ENCODE results near the gene HTR4. TPM values are rescaled to one million over a fixed set of nuclear protein-coding genes. Genes with fewer than 3 reads are reported as not detected.

The HTR4 gene
- total RNA-seq, 1 experiment from 2014 or later: not detected

DNA sequence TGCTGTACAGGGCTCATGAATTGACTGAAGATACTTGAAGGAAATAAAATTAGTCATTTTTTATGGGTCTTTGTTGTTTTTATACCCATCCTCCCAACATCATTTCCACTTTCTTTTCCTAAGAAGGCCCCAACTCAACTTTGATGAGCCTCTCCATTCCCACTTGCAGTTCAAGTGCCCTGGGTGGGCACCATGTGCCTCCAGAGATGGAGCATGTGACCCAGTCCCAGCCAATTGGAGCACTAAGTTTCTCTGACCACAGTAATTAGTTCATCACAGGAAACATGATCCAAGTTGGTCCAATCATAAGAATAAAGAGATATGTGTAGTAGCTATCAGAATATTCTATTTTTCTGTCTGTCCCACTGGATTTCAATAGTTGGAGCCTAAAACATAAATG is 46.9 kb downstream of the HTR4 start:
- DNase-seq (ENCODE audit: low spot score): no peak

DNA sequence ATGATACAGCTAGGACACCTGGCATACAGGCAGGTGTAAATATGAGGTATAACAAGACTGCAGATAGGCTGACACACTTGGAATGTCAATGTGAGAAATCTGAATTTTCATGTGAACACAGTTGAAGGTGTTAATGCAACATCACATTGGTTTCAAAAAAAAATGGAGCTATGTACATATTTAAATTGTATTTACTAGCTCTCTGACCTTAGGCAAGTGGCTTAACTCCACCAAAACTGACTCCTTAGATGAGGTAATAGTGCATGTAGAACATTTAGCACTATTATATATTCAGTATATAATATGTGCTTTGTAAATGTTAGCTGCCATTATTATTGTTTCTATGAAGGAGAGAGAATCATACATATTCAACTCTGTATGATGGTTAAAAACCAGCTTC is 48.0 kb downstream of the HTR4 start:
- DNase-seq (ENCODE audit: low spot score): no peak

DNA sequence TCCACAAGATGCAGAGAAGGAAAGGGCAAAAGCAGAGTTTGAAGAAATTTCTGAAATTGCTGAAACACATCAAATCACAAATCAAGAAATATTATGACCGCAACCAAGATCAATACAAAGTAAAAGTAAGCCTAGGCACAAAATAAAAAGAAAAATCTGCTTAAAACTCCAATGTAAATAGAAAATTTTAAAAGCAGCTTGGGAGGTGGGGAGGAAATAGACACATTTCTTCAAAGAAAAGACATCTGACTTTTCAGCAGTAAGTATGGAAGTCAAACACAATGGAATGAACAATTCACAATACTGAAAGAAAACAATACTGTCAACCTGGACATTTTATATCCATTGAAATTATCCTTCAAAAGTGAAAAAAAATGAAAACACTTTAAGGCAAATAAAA is 55.1 kb downstream of the HTR4 start:
- DNase-seq (ENCODE audit: low spot score): no peak

DNA sequence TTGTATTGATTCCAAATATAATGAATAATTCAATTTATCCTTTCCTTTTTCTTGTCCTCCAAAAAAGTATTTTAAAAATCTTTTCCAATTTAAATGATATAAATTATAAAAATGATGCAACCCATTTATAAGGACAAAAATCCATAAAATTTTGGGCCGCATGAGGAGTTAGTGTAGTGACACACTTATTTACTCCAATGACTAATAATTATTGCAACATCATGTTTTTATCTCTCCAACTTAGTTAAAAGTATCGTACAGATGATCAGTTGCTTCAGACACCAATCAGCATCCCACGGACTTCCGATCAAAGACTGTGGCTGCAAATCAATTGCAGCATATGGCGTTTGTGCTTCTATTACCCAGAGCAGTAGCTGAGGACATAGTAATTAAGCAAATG is 58.6 kb downstream of the HTR4 start:
- DNase-seq (ENCODE audit: low spot score): no peak

DNA sequence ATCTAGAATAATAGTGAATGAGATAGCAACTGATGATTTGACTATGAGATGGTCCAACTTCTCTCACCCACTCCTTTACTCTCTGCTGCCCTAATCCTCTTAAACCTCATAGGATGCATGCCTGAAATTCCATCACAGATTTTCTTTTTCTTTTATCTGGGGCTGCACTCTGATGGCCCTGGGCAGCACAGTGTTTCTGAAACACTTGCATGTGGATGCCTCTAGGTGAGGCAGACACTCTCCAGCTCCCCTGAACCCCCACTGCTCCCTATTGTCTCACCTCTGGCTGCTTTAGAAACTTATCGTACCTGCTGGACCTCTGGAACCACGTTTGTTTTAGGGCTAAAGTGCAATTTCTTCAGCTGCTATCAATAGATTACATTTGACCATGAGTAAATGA is 67.5 kb downstream of the HTR4 start:
- DNase-seq (ENCODE audit: low spot score): no peak

DNA sequence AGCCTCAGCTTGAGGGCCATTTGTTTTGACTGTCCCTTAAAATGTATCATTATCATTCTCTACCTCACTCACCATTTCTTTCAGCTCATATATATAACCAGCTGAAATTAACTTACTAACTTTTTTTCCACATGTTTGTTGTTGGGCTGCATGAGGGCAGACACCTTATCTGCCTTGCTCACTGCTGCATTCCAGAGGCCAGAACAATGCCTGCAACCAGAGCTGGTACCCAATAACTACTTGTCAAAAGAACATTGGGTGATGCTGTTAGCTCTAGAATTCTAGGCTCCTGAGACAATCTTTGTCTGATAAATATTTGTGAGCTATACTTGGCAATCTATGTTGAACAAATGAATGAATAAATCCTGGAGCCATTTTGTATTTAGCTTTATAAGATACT is 68.3 kb downstream of the HTR4 start:
- DNase-seq (ENCODE audit: low spot score): no peak

DNA sequence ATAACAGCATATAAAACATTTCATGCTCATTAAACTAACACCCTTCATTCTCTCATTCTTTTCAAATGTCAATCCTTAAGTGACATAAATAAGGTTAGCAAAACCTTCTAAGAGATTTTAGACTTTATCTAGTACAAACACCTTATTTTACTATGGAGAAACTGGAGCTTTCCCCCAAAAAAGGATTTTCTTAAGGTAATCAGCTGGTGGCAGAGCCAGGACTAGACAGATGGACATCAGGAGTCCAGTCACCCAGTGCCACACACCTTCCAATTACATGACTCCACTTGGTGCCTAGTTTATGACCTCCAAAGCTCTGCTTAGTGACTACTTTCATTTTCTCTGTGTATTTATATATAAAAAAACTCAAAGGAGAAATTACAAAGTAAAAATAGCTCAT is 70.2 kb downstream of the HTR4 start:
- DNase-seq (ENCODE audit: low spot score): no peak

DNA sequence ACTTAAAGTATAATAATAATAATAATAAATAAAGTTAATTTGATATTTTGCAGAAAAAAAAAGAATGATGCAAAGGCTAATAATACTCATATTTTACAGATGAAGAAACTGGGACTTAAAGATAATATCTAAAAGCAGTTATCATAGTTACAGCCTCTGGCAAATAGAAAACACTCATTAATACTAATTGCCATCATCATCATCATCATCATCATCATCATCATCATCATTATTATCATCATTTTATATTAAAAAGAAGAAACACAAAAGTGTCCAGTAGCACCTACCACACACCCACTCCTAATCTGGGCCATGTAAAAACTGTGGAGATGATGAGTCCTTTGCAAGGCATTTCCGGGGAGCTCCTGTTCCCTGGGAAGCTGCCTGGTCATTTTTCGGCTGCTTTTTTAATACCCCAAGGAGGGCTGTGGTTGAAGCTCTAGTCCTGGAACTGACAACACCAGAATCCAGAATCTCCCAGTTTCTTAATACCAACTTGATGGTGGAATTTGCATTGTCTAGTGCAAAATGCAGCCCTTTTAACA is 70.8 kb downstream of the HTR4 start:
- DNase-seq (ENCODE audit: low spot score): no peak

DNA sequence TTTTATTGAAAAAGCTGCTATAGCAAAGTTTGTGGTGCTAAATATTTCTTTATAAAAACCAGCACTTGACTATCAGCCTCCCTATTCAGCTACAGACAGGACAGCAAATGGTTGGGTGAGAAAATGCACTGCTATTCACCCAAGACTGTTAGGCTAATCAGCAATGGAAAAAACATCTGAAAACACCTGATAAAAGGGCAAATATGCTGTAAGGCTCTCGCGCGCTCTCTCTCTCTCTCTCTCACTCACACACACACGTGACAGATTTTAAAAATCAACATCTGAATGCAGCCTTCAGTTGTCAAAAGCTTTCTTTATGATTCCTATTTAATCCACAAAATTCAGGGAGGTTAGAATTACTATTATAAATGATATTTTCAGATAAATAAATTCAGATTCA is 80.2 kb downstream of the HTR4 start:
- no peak for DNase-seq (ENCODE audit: low spot score)

DNA sequence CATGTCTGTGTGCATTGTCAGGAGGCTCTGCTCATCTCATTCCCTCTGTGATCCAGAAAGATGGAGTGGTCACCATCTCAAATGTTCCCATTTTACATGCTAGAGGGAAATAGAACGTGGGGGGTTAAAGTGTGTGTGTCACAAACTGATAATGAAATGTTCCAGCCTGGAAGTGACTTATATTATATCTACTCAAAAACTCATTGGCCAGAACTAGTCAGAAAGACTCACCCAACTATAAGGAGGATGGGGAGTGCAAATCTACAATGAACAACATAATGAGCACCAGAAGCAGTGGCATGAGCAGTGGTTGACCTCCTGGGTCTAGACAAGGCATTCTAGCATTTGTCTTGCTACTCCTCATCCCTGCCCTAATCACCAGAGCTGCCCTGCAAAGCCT is 81.0 kb downstream of the HTR4 start:
- no peak for DNase-seq (ENCODE audit: low spot score)

DNA sequence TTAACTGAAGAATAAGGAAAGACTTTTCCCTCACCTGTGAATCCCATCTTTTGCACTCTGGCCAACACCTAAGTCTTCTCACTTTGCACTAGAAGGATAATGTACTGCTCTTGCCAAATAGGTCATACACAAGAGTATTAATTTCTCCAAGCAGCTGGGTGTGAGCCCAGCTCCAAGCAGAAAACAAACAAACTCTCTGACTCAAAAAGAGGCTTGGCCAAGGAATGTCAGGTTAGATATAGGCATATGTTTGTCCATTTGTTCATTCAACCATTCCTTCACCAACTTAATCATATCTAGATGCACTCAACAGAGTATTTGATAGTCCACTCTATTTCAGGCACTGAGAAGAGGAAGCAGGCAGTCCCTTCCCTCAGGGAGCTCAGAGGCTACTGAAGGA is 84.4 kb downstream of the HTR4 start:
- DNase-seq (ENCODE audit: low spot score): no peak

DNA sequence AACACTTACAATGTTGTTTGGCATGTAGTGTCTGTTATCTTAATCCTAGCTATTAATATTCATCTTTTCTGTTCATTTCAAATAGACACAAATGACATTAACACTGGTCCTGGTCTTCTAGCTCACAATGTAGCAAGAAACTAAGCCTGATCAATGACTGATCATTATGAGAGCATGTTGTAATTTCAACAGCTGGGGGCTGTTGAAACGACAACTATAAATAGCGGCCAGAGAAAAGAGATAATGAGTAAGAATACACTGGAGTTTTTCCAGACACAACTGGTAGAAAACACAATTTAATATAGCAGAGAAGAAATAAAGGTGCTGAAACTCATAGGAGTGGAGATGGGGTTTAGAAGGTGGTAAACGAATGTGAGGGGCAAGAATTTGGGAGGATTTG is 89.2 kb downstream of the HTR4 start:
- no peak for DNase-seq (ENCODE audit: low spot score)

DNA sequence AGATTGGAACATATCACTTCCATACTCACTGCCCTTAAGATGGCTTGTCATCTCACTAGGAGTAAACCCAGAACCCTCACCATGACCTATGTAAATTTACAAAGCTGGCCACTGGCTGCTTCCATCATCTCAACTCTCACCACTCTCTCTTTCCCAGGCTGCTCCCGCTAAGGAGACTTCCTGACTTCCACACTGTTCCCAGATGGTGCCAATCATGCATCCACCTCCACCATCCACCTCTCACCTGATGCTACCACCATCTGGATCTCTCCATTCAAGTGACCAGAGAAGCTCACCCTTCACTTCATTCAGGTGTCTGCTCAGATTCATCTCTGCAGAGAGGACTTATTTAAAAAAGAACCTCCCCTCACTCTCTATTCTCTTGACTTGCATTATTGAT is 91.3 kb downstream of the HTR4 start:
- DNase-seq (ENCODE audit: low spot score): no peak

DNA sequence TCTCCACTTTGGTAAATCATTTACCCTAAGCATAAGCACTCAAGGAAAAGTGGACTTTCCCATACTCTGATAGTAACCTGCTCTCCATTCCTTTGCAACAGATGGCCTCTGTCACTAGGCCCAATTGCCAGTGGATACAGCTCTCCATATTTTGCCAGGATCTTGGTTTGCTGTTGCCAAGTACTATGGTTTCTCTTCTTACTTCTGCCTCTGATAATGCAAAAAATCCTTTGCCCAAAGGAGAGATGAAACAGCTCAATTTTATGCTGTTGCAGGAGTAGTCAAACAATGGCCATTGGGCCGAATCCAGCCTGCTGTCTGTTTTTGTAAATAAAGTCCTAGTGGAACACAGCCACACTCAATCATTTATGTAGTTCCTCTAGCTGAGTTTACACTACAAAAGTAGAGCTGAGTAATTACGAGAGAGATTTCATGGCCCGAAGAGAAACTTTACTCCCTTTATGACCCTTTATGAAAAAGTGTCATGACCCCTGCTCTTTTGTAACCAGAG is 92.5 kb downstream of the HTR4 start:
- no peak for DNase-seq (ENCODE audit: low spot score)

DNA sequence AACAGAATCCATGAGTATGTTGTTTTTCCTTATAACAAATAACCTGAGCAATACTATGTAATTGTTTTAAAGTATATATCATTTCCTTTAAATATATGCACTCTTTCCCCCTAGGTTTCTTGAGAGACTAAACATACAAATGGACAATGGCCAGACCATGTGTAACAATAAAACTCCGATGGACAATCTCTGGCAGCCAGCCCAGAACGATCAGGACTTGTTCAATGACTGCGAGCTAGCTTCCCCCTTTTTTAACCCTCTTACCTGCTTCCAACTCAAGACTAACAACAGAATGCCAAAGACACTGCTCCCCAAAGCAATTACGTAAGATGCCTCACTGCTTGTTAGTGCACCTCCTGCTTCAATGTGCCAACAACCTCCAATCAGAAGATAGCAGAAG is 94.9 kb downstream of the HTR4 start:
- no peak for DNase-seq (ENCODE audit: low spot score)

DNA sequence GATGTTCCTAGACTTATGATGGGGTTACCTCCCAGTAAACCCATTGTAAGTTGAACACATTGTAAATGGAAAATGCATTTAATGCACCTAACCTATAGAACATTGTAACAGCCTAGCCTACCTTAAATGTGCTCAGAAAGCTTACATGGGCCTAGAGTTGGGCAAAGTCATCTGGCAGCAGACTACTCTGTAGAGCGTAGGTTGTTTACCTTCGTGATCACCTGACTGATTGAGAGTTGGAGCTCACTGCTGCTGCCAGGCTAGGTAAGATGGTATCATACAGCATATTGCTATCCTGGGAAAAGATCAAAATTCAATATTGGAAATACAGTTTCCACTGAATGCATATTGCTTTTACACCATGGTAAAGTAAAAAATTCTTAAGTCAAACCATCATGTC is 95.4 kb downstream of the HTR4 start:
- no peak for DNase-seq (ENCODE audit: low spot score)

DNA sequence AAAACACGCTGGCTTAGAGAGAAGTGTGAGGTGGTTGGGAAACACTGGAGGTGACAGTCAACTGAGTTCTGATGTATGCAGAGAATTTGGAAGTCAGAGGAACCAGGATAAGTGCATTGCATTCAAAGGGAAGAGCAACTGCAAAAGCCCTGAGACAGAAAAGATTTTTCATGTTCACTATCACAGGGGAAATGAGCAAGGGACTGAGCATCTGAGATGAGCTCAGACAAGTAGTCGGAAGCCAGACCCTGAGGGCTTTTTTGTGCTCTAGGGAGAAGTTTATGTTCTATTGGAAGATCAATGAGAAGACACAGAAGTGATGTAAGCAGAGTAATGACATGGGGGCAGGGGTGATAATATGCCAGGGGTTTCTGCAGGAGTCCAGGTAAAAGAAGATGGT is 97.5 kb downstream of the HTR4 start:
- no peak for DNase-seq (ENCODE audit: low spot score)

DNA sequence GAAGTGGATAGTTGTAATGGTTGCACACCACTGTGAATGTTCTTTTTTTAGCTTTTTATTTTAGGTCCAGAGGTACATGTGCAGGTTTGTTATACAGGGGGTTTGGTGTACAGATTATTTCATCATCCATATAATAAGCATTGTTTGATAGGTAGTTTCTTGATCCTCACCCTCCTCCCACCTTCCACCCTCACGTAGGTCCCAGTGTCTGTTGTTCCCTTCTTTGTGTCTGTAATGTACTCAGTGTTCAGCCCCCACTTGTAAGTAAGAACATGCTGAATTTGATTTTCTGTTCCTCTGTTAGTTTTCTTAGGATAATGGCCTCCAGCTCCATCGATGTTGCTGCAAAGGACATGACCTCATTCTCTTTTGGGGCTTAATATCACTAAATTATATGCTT is 99.7 kb downstream of the HTR4 start:
- DNase-seq (ENCODE audit: low spot score): no peak

DNA sequence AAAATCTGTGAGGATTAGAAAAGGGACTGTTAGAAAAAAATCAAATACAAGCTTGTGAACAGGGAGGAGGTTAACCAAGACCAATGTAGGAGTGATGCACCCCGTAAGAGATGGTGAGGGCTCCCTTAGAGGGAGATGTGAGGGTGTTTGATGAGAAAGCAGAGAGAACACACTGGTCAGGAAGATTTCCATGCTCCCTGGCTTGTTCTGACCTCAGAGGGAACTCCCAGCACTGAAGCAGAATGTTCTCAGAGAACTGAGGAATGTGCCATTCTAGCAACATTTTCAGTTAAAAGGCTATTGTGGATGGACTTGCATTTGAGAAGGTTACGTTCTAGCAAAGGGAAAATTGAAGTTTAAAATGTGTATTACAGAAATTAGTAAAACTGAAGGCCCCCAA is 110.6 kb downstream of the HTR4 start:
- DNase-seq (ENCODE audit: low spot score): no peak

DNA sequence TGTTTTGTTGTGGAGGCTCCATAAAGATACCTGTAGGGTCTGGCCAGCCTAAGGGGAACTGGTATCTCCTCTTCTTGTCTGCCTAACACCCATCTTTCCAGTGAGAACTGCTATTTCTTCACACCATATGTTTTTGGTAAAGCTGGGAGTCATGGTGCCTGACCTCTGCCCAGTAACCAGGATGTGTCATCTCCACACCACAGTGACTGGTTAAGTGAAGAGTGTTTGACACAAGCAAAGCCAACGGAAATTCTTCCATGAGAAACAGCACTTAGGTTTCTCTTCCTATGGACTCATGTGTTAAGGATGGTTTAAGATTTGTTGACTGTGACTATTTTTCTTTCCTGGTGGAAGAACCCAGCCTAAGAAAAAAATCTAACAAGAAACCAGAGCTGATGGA is 111.5 kb downstream of the HTR4 start:
- no peak for DNase-seq (ENCODE audit: low spot score)

DNA sequence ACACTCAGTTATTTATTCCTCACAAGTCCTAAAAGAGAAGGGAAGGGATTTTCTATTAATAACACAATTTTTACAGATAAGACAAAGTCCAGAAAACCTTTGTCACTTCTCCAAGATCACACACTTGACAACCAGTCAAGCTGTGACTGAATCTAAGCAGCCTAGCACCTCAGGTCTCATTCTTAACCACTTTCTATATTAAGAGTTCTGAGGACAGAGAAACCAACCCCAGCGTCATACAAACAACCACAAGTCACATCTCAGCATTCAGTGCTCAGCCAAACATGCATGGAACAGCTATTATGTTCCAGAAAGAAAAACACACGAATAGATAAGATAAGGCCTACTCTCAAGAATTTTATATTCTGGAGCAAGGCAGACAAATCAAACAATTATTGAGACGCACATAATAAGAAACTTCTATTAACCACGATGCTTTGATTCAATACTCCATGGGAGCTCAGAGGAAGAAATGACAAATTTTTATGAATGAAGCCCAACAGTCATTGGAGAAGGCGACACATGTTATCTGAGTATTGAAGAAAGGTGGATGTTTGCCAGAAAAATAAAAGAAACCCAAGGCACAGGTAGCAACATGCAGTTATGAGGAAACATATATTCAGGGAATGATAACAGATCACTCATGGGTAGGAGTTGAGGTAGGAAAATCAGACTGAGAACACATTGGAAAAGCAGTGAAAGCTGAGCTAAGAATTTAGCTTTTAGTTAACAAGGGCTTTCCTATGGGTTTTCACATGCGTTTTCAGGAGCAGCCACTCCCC is 113.1 kb downstream of the HTR4 start:
- no peak for DNase-seq (ENCODE audit: low spot score)

DNA sequence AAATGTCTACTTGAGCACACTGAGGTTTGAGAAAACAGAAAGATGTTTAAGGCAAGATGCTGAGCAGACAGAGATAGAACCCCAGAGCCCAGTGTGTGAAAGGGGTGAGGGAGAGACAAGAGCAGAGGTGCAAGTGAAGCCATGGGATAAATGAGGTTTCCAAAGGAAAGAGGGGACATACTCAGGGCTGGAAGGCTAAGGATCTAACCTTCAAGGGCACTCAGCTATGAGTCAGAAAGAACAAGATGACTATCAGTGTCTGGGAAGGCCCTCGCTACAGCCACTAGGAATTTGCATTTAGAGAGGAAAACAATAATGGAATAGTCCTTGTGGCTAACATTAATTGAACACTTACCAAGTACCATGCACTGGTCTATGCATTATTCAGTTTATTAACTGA is 113.7 kb downstream of the HTR4 start:
- DNase-seq (ENCODE audit: low spot score): no peak

DNA sequence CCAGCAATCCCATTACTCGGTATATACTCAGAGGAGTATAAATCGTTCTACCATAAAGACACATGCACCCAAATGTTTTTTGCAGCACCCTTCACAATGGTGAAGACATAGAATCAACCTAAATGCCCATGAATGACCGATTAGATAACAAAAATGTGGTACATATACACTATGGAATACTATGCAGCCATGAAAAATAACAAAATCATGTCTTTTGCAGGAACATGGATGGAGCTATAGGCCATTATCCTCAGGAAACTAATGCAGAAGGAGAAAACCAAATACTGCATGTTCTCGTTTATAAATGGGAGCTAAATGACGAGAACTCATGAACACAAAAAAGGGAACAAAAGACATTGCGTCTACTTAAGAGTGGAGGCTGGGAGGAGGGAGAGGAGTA is 114.5 kb downstream of the HTR4 start:
- no peak for DNase-seq (ENCODE audit: low spot score)

DNA sequence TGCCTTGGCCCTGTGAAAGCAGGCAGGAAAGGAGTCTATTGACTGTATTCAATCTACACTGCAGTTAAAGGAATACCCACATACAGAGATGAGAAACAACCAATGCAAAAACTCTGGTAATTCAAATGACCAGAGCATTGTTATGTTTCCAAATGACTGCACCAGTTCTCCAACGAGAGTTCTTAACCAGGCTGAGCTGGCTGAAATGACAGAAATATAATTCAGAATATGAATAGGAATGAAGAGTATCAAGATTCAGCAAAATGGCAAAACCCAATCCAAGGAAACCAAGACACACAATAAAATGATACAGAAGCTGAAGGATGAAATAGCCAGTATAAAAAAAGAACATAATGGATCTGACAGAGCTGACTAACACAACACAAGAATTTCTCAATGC is 119.1 kb downstream of the HTR4 start:
- DNase-seq (ENCODE audit: low spot score): no peak
